HG03159 (cell line): ENCODE data around the gene RAB3GAP2.
"Not testable (repeated sequence)": the region's sequence is repeated elsewhere in the genome, so short reads cannot be mapped to it uniquely, and the experiment has no call there.

ENCODE experiments used
- ATAC-seq: cut with Tn5 transposase; IDR thresholded peaks from one replicate; pipeline ENCODE4 v1.9.1; 2021; ENCODE audit warnings: mild to moderate bottlenecking, moderate library complexity; ENCODE audit not compliant: unreplicated experiment

RAB3GAP2 gene

GRCh38 chr1:220213382-220213983 is 58.8 kb downstream of the RAB3GAP2 start:
- ATAC-seq = no peak

GRCh38 chr1:220207411-220207810 is 64.8 kb downstream of the RAB3GAP2 start:
- no peak for ATAC-seq

DNA sequence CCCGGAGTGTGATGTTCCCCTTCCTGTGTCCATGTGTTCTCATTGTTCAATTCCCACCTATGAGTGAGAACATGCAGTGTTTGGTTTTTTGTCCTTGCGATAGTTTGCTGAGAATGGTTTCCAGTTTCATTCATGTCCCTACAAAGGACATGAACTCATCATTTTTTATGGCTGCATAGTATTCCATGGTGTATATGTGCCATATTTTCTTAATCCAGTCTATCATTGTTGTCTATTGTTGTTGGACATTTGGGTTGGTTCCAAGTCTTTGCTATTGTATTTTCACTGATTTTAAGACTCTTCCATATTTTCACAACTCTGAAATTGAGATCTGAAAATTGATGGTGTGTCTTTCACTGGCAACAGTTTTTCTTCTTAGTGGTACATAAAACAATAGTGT is 67.5 kb downstream of the RAB3GAP2 start:
- ATAC-seq = not testable (repeated sequence)

DNA sequence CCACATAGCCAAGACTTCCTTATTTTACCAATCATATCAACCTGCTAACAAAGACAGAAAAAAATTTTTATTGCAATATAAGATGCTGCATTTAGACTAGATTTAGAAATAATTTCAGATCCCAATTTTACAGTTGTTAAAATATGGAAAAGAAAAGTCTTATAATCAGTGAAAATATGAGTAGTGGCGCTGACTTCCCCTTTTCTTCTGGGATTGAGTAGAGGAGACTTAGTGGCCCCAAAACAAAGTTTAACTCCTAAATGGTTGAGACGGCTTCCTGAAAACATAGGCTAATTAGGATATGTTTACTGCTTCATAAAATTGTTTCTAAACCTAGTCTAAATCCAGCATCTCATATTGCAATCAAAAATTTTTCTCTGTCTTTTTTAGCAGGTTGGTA is 68.4 kb downstream of the RAB3GAP2 start:
- no peak for ATAC-seq

- no peak for ATAC-seq
Observed at GRCh38 chr1:220198186-220199005, 73.9 kb downstream of the RAB3GAP2 start.

DNA sequence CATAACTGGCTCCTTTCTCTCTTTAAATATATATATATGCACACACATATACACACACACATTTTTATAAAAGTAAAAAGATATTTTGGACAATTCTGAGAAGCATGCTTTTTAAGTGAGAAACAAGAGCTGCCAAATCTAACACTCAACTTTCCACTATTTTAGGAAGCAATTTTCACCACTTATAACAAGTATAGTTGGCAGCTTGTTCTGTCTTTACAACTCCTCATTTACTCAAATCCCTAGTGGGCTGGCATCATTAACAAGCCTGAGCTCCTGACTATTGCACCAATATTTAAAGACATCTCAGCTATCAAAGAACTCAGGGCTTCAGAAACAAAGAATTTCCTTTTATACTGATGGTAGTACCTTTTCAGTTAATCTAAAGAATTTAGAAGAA is 76.6 kb downstream of the RAB3GAP2 start:
- ATAC-seq = no peak

DNA sequence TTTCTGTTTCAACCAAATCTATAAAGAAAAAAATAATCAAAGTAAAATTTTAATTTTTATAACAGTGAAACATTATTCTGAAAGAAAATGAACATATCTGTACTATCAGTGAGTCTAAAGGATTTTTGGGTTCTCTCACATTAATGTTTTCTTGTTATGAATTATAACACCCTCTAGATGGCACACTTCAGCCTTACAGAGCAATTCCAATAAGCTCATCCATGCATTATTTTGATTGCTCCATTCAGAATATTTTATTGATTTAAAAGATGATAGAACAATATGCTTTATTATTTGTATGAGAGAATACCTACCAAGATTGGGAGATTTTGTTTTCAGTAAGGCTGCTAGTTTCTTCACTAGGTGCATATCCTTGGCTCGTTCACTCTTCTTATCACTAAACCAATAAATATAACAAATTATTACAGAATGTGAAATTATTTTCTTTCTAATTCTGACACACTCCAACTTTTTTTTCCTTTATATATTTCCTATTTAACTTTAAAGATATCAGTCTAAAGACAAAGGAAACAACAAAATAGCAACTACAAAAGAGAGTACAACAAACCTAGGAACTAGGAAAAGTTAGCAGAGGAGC is 82.4 kb downstream of the RAB3GAP2 start:
- ATAC-seq = no peak

DNA sequence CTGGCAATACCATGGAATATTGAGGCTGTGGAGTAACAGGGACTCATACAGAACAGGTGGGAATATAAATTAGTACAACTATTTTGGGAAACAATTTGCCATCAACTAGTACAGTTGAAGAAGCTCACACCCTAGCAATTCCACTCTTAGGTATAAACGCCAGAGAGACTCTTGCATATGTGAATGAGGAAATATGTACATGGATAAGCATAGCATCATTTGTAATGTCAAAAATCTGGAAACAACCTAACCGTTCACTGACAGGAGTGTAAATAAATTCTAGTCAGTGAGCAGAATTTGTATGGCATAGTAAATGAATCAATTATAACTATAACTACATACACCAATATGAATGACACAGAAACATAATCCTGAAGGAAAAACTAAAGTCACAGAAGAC is 83.7 kb downstream of the RAB3GAP2 start:
- ATAC-seq = no peak

- no peak for ATAC-seq
Observed at GRCh38 chr1:220186752-220187151, 85.5 kb downstream of the RAB3GAP2 start.

DNA sequence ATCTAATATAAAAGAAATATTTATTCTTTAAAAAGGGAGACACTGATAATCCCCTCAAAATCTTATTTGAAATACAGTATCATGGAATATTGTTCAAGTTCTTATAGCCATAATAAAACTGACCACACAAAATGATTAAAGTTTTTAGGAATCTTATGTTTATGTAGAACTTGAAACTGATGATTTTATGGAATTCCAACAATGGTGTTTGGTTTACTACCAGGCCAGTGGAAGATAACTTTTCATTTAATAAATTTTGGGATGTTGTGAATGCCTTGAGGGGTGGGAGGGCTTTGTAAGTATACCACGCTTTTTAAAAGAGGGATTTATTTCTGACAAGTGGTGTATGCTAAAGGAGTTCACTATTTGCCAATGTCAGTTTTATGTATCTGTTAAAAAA is 87.7 kb downstream of the RAB3GAP2 start:
- ATAC-seq = no peak

DNA sequence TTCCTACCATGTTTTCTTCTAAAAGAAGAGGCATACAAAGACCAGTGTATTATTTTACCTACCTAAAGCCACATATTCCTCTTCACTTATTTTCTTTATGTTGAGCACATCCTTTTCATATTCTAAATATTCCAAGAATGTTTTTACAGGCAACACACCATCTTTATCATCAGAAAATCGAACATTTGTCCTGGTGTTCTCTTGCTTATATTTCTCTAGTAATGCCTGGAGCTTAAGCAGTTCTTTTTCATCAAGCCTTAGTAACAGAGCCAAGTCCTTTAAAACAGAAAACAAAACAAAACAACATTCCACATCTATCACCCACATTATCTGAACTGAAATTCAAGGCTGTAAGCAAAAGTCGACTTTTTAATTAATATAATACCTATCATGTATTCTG is 89.6 kb downstream of the RAB3GAP2 start:
- ATAC-seq = no peak

- no peak for ATAC-seq
Observed at GRCh38 chr1:220182111-220182510, 90.1 kb downstream of the RAB3GAP2 start.

DNA sequence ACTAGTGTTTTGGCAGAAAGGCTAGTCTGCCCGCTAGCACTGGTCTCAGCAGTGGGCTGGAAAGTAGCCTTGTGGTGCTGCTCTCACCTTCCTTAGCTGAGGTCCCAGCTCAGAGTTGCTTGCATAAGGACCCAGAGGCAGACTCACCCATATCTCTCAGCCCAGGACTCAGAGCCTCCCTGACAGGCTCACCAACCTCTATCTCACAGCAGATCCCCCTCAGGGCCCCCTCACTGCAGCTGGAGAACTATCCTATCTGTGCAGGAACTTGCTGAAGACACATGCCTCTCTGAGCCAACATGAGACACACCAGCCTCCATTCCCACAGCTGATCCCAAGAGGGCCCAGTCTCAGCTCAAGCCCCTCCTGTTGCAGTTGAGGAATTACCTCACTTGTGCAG is 95.7 kb downstream of the RAB3GAP2 start:
- no peak for ATAC-seq

DNA sequence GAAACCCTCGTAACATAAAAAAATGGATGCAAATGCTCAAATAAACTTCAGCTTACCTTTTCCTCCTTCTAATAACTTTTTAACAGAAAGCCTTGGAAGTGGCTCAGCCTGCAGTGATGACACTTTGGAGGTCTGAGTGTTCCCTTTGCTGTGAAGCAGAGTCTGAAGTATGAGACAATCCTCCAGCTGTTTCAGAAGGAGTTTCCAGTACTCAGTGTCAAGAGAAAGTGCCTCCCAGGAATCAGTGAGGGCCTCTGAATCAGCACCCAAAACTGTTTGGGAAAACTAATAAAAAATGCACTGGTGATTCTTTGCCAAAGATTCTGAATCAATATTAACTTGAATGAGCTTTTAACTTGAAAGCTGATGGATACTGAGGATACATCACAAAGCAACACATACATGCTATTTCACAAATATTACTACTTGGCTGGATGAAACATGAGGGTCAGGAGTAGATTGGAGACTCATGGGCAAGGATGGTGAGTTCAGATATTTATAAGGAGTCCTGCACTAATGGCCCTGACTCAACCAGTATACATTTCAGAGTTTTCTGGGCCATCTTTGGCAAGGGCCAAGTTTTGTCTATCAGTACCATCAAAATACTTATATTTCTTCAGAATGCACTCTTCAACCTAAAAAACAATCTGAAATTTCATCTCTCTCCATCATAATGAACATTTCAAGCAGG is 101.3 kb downstream of the RAB3GAP2 start:
- ATAC-seq = no peak

GRCh38 chr1:220169887-220170286 is 102.4 kb downstream of the RAB3GAP2 start:
- ATAC-seq = not testable (repeated sequence)

GRCh38 chr1:220166853-220167252 is 105.4 kb downstream of the RAB3GAP2 start:
- no peak for ATAC-seq

- no peak for ATAC-seq
Observed at GRCh38 chr1:220164517-220164916, 107.7 kb downstream of the RAB3GAP2 start.

DNA sequence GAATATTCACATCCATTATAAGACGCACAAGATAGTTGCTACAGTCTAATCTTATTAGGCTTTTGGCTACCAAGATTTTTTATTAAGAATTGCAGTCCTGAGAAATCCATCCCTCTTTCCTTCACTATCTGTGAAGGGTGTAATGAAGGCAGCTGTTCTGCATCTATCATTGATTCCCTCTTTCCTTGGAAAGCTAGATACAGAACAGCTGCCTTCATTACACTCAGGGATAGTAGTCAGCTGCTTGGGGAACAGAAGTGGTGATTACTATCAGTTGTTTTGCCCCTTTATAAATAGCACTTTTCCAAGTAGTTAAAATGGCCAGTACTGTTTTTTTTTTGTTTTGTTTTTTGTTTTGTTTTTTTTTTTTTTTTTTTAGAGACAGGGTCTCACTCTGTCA is 108.1 kb downstream of the RAB3GAP2 start:
- no peak for ATAC-seq

DNA sequence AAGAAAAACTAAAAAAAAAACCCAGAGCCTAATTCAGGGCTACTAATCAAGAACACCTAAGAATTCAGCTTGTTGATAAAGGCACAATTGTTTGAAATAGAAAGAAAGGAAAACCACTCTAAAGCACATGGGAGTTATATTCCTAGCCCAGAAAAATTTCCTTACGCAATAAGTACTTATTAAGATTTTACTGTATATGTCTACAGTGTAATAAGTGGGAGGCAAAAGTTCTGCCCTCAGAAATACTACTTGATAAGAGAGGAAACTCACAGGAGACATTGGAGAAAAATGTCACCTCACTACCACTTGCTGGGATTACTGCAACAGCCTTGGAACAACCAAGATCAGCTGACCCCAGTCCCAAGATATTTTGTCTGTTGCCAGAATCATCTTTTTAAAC is 112.2 kb downstream of the RAB3GAP2 start:
- no peak for ATAC-seq

GRCh38 chr1:220159041-220159440 is 113.2 kb downstream of the RAB3GAP2 start:
- no peak for ATAC-seq

DNA sequence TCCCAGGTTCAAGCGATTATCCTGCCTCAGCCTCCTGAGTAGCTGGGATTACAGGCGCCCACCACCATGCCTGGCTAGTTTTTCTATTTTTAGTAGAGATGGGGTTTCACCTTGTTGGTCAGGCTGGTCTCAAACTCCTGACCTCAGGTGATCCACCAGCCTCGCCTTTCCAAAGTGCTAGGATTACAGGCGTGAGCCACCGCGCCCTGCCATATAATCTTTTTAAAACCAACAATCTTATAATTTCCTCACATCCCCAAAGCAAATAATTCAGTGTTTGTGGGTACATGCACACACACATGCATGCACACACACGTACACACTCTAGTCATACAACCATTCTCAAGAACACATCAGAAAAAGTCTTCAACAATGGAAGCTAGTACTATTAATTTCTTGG is 113.7 kb downstream of the RAB3GAP2 start:
- not testable (repeated sequence) for ATAC-seq

DNA sequence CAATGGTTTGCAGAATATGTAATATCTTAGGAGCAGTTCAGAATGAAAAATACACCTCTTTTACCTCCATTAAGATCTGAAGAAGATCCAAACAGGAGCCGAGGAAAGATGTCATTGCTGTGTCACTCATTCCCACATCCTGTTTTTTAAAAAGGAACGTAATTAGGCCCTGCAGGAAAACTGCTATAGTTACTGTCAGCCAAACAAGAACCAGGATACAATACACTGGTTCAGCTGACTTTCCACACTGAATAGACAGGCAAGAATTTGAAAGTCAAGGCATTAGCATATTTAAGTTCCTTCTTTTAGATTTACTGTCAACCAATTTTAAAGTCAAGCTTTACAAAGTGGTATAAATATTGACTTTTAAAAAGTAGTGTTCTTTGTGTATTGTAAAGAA is 114.5 kb downstream of the RAB3GAP2 start:
- no peak for ATAC-seq
